BE2C (cell line): ENCODE results near the gene RAB31.

Experiments used
- DNase-seq: peaks from one replicate; pipeline ENCODE4 v3.0.0-alpha.2; 2020
- H3K27me3 ChIP-seq: fragments of 250-450 bp; sonication (Bioruptor Pico); 2 replicates; pipeline ENCODE4 v1.5.1; 2020; ENCODE audit warnings: mild to moderate bottlenecking
- H3K36me3 ChIP-seq: fragments of 250-450 bp; sonication (Bioruptor Pico); 2 replicates; pipeline ENCODE4 v1.5.1; 2020; ENCODE audit warnings: mild to moderate bottlenecking
- H3K4me1 ChIP-seq: fragments of 250-450 bp; sonication (Bioruptor Pico); 2 replicates; pipeline ENCODE4 v1.5.1; 2020
- H3K4me3 ChIP-seq: 2 replicates; pipeline ENCODE4 v1.5.1; 2011; ENCODE audit warnings: low read depth, low read length
- H3K9me3 ChIP-seq: fragments of 250-450 bp; sonication (Bioruptor Pico); 2 replicates; pipeline ENCODE4 v1.5.1; 2020
- CTCF ChIP-seq: IDR thresholded peaks from 2 replicates; pipeline ENCODE4 v1.5.1; 2012; ENCODE audit warnings: mild to moderate bottlenecking, low read depth, low read length

RAB31 gene

DNA sequence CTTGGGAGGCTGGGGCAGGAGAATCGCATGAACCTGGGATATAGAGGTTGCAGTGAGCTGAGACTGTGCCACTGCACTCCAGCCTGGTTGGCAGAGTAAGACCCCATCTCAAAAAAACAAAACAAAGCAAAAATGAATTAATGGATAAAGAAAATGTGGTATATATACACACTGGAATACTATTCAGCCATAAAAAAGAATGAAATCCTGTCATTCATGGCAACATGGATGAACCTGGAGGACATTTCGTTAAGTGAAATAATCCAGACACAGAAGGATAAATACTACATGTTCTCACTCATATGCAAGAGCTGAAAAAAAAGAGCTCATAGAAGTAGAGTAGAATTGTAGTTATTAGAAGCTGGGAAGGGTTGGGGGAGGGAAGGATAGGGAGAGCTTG, 80.8 kb downstream of the RAB31 start:
- no peak for DNase-seq

GRCh38 chr18:9790261-9790660, 82.2 kb downstream of the RAB31 start:
- H3K36me3 ChIP-seq, result no peaks in the 10 kb centered on the region
- H3K4me3 ChIP-seq, result no peak overlapping the region
- TF ChIP-seq CTCF, result no peak
- no peaks in the 10 kb centered on the region for H3K4me1 ChIP-seq
- H3K27me3 ChIP-seq, result no peaks in the 10 kb centered on the region
- H3K9me3 ChIP-seq, result no peaks in the 10 kb centered on the region
- no peak for DNase-seq

More for the DNA sequence above, 80.8 kb downstream of the RAB31 start:
- TF ChIP-seq CTCF, result no peak
- Histone ChIP-seq H3K27me3 (no peaks in the 10 kb centered on the region), H3K36me3 (no peaks in the 10 kb centered on the region), H3K4me3 (no peak overlapping the region), H3K9me3 (no peaks in the 10 kb centered on the region), H3K4me1 (no peaks in the 10 kb centered on the region)

- no peak overlapping the region for H3K4me3 ChIP-seq
- H3K9me3 ChIP-seq, result no peaks in the 10 kb centered on the region
- no peak for TF ChIP-seq CTCF
These were observed 83.9 kb downstream of the RAB31 start for GRCh38 chr18:9791991-9792390.

GRCh38 chr18:9792565-9793245, 84.6 kb downstream of the RAB31 start:
- no peaks in the 10 kb centered on the region for H3K9me3 ChIP-seq
- TF ChIP-seq CTCF, result peak; percentile 62
- no peaks in the 10 kb centered on the region for H3K27me3 ChIP-seq
- H3K36me3 ChIP-seq, result no peaks in the 10 kb centered on the region
- no peaks in the 10 kb centered on the region for H3K4me1 ChIP-seq
- peak; percentile 28 for DNase-seq
- no peak overlapping the region for H3K4me3 ChIP-seq

More at GRCh38 chr18:9791991-9792390, 83.9 kb downstream of the RAB31 start:
- DNase-seq, result no peak
- Histone ChIP-seq H3K36me3 (no peaks in the 10 kb centered on the region), H3K4me1 (no peaks in the 10 kb centered on the region), H3K27me3 (no peaks in the 10 kb centered on the region)

- no peak for TF ChIP-seq CTCF
- Histone ChIP-seq H3K4me3 (no peak overlapping the region), H3K9me3 (no peaks in the 10 kb centered on the region), H3K36me3 (no peaks in the 10 kb centered on the region), H3K4me1 (no peaks in the 10 kb centered on the region), H3K27me3 (no peaks in the 10 kb centered on the region)
- DNase-seq, result no peak
These were observed 87.9 kb downstream of the RAB31 start for GRCh38 chr18:9796011-9796410.

GRCh38 chr18:9796935-9797549, 88.9 kb downstream of the RAB31 start:
- DNase-seq, result peak; percentile 25
- Histone ChIP-seq H3K4me1 (no peaks in the 10 kb centered on the region), H3K27me3 (no peaks in the 10 kb centered on the region), H3K36me3 (no peaks in the 10 kb centered on the region), H3K4me3 (peak overlapping the region; percentile 45), H3K9me3 (no peaks in the 10 kb centered on the region)
- TF ChIP-seq CTCF, result no peak
